Astrocyte of the cerebellum (primary cell): Measurements from ENCODE around the gene TEP1.
A peak's percentile ranks its signal among the peaks of the same experiment; 100 is the strongest.

ENCODE experiments used
- DNase-seq: peaks from one replicate; pipeline ENCODE4 v3.0.0-alpha.2; 2011; ENCODE audit warnings: low read depth
- H3K4me3 ChIP-seq: 2 replicates; pipeline ENCODE4 v1.5.1; 2011; ENCODE audit warnings: mild to moderate bottlenecking, low read depth, low read length, moderate library complexity
- CTCF ChIP-seq: IDR thresholded peaks from 2 replicates; pipeline ENCODE4 v1.5.1; 2012; ENCODE audit warnings: low read length, low read depth, moderate library complexity, mild to moderate bottlenecking; ENCODE audit errors: missing control alignments
- in situ Hi-C: cut with HindIII; loops from 2 replicates; pipeline ENCODE4 v1.10.0; 2017; ENCODE audit warnings: low sequenced_read_pairs

TEP1 gene

GRCh38 chr14:20328705-20329104, 84.6 kb downstream of the TEP1 start:
- H3K4me3 ChIP-seq, result no peak overlapping the region
- DNase-seq, result no peak
- in situ Hi-C loops, result no loop called here
- TF ChIP-seq CTCF, result no peak

GRCh38 chr14:20327005-20327869, 86.1 kb downstream of the TEP1 start:
- TF ChIP-seq CTCF, result peak; percentile 54
- H3K4me3 ChIP-seq, result no peak overlapping the region
- in situ Hi-C loops, result no loop called here
- peak; percentile 42 for DNase-seq

- no peak for DNase-seq
- H3K4me3 ChIP-seq, result no peak overlapping the region
- TF ChIP-seq CTCF, result no peak
- in situ Hi-C loops, result no loop called here
Observed at GRCh38 chr14:20317720-20318119, 95.6 kb downstream of the TEP1 start.
